HG02759 (cell line): ENCODE measurements around the gene MEF2B.
"Not testable (repeated sequence)": the region's sequence is repeated elsewhere in the genome, so short reads cannot be mapped to it uniquely, and the experiment has no call there.

Experiments
- ATAC-seq: cut with Tn5 transposase; IDR thresholded peaks from one replicate; pipeline ENCODE4 v1.9.1; 2021; ENCODE audit warnings: mild to moderate bottlenecking, moderate library complexity; ENCODE audit not compliant: unreplicated experiment

Gene MEF2B

DNA sequence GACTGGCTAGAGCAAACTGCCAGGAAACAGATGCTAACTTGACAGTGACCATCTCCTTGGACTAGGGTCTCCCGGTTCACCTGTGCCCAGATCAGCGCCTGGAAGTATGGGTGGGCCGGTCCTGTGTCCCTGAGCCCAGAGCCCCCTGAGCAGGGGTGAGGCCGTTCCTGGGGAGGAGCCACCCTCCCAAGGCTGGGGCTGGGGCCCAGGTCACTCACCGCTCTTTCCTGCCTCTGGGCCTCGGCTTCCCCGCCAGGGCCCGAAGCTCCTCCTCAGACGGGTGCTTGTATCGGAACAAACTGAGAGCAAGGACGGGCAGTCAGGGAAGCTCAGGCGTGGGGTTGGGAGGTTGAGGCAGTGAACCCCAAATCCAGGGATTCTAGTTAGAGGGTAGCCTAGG lies 37.2 kb downstream of the MEF2B start:
- no peak for ATAC-seq

DNA sequence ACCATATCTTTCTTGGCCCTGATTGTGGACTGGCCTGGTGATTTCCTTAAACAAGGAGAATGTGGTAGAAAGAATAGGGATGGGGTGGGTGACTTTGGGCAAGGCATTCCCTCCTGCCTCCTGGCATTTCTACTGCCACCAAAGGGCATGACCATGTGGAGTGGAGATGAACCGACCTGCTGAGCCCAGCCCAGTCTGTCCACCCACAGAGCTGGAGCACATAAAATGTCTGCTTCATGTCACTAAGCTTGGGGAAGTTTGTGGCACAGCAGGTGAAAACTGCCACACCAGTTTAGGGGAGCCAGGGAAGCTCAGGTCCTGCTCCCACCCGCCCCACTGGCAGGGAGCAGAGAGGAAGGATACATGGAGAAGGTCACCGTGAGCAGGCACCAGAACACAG lies 38.1 kb downstream of the MEF2B start:
- no peak for ATAC-seq

DNA sequence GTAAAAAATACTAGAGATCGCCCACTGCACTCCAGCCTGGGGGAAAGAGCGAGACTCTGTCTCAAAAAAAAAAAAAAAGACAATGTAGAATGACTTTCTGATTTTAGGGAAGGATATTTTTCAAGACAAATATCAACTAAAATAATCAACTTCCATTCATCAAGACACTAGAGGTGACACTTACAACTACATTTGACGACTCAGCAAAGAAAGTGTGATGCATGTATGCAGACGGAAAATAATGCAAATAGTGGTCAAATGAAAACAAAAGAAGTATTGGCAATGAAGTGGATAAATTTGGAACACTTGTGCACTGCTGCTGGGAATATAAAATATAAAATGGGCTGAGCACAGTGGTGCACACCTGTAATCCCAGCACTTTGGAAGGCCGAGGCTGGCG lies 44.0 kb downstream of the MEF2B start:
- no peak for ATAC-seq

DNA sequence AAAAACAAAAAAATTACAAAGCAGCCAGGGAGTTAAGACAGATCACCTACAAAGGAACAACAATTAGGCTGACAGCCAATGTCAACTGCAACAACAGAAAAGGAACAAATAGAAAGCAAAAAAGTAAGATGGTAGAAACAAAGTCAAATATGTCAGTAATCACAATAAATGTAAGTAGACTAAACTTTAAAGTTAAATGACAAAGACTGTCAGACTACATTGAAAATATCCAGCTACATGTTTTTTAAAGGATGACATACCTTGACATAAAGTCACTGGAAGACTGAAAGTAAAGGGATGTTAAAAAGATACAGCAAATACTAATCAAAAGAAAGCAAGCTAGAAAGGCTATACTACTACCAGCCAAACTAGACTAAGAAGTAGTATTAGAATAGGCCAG lies 46.7 kb downstream of the MEF2B start:
- ATAC-seq: no peak

DNA sequence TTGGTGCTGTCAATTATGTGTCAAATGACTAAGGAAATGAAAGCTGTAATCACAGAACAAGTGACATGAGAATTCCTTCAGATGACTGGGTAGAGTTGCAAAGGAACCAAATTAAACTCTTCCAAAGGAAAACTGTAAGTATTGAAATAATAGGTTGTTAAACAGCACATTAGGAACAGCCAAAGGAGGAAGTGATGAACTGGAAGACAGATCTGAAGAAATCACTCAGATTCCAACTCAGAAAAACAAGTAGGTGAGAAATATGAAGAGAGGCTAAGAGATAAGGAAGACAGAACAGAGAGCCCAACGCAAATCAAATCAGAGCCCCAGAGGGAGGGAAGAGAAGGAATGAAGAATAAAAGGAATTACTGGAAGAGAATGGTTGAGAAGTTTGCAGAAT lies 47.2 kb downstream of the MEF2B start:
- ATAC-seq: no peak

DNA sequence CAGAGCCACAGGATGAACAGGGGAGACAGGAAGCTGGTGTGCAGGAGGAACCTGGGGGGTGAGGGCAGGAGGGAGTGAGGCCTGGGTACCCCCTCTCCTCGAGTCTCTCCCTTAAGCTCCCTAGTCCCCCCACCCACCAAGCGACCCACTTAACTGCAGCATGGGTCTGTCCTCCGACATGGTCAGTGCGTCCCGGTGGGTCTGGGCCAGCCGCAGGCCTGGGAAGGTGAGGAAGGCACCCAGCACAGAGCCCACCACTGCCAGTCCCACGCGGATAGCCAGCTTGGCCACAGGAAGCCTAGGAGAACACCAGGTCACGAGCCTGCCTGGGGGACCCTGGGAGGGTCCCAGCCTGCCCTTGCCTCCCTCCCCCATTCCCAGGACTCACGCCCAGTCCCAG lies 48.7 kb downstream of the MEF2B start:
- no peak for ATAC-seq

DNA sequence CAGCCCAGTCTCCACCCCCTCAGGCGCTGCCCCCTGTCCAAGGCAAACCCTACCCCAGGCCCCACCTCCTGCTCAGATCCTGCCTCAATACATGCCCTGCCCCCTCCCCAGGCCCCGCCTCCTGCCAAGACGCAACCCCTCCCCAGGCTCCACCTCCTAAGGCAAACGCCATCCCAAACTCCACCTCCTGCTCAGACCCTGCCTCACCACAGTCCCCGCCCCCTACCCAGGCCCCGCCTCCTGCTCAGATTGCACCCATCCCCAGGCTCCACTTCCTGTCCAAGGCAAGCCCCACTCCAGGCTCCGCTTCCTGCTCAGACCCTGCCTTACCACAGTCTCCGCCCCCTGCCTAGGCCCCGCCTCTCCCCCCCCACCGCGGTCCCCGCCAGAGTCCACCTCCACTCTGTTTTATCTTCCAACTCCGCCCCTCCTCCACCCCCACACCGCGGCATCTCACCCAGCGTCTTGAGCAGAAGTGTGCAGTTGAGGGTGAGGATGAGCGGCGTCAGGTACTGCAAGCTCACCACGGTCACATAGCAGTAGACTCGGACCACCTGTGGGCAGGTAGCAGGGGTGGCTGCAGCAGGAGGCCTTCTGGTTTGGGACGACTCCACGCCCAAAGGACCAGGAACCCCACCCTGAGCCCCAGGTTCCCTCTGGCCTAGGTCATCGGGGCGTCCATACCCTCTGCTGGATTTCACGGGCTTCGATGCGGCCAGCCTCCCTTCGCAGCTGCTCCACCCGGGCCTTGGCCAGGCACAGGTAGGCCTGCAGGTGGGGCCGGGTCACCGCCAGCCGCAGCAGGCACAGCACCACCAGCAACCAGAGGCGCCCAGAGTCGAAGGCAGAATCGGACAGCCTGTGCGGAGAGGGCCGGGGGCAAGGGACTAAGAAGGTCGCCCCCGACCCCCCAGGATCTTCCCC lies 49.5 kb downstream of the MEF2B start:
- ATAC-seq: no peak

DNA sequence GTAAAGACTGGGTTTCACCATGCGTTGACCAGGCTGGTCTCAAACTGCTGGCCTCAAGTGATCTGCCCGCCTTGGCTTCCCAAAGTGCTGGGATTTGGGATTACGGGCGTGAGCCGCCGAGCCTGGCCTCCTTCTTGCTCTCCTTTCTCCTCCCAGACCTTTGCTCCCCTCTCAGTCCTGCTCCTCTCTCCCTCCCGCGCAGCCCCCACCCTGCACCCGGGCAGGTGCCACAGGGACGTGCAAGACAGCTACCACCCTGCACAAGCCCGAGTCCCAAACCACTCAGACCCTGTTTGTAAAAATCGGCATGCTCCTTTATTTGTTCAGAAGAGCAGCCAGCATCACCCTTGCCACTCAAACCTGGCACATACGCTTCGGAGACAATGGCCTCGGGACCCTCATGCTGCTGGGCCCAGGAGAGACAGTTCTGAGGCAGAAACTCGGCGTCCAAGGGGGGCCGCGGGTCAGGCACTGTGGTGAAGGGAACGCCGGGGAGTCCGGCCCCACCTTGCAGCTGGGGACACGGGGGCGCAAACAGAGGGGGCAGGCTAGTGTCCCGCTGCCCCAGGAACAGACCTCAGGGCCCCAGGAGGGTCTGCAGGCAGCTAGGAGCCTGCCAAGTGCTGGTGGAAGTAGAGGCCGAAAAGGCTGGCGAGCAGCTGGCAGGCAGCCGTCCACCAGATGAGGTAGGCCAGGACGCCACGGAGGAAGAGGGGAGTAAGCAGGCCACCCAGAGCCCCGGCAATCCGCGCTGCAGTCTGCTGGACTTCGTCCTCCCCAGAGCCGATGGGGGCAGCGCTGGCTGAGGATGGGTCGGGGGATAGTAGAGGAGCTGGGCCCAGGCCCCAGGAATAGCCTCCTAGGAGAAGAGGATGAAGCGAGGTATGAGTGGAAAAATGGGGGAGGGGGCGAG lies 50.5 kb downstream of the MEF2B start:
- ATAC-seq: no peak

DNA sequence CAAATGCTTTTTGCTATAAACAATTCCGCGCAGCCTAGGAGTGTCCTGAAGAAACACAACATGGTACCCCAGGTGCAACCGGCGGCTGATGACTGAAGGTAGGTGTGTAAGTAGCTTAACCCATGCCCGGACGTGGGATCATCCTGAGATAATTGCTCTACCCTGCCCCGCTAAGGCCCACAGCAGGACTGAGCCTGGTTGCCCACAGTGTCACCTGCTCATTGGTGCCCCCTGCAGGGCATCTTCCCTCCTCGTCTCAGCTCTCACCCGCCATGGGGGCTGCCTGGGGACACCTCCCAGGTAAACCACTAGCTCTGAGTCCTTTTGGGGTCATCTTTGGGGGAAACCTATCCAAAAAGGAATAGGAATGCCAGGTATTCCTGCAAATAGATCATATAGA lies 54.1 kb downstream of the MEF2B start:
- ATAC-seq: no peak

DNA sequence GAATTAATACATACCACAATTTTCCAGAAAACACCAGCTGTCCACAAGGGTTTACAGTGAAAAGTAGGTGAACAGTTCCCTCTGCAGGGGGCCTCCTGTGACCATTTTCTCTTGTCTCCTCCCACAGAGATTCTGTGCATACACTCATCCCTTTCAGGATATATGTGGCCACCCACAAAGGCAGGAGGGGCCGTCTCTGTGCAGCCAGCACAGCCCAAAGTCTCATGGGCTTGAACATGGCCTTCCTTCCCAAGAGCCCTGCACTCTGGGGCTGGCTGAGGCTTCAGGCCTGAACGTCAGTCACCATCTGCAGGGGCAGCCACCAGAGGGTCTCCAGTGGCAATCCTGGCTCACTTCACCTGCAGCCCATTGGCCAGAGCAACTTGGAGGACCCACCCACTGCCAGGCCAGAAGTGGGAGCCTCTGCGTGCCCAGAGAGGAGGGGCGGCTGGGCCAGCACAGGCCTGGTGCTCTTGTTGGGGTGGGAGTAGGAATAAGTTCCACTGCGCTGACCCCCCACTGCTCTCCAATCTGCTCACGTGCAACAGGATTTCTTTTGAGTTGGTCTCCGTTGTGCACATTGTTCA lies 56.9 kb downstream of the MEF2B start:
- no peak for ATAC-seq

DNA sequence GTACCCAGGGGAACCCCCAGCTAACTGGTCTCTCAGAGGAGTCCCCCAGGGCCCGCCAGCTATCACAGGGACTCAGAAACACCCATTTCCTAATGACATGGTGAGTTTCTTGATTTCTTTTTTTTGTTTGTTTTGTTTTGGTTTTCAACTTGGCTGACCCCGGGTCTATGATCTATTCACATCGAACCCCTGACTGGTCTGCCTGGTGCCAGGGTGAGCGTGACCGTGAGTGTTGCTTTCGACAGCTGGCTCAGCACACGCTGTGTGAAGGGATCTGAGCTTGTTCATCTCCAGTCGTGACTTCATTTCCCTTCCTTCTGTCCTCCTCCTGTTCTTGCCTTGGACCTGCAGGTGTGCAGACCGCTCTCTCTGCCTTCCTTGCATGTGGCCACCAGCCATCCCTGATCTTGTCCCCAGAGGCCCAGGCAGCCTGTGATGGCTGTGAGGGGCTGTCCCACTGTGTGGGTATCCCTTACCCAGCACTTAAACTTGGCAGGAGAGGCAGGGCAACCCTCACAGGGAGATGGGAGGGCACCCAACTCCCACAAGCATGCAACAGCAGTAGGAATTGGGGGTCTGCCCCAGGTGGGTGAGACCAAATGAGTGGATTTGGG lies 58.0 kb downstream of the MEF2B start:
- ATAC-seq: no peak

DNA sequence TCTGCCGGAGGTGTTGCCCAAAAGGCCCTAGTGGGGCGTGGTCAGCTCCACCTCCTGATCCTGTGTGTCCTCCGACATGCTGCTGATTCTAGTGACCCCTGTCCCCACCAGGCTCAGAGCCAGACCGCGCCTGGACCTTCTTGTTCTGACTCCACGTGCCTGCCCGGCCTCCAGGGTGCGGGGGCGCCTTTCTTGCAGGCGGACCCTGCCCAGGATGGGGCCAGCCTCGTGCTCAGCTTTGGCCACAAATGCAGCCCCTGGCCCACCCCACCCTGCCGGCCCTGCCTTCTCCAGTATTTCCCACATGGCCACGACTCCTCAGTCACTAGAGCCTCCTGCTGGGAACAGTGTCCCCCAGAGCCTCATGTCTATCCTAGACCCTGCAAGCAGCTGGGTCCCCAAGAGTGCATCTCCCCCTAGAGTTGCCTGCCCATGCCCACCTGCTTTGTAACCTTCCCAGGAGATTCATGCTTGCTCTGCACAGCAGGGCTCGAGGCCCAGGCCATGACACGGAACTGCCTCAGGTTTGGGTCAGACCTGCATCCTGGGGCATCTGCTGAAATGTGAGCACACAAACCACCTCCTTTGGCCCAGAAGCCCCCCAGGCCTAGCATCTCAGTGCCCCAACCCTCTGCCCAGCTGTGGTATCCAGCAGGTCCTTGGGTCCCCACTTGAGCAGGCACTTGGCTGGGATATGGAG lies 58.8 kb downstream of the MEF2B start:
- ATAC-seq: no peak

DNA sequence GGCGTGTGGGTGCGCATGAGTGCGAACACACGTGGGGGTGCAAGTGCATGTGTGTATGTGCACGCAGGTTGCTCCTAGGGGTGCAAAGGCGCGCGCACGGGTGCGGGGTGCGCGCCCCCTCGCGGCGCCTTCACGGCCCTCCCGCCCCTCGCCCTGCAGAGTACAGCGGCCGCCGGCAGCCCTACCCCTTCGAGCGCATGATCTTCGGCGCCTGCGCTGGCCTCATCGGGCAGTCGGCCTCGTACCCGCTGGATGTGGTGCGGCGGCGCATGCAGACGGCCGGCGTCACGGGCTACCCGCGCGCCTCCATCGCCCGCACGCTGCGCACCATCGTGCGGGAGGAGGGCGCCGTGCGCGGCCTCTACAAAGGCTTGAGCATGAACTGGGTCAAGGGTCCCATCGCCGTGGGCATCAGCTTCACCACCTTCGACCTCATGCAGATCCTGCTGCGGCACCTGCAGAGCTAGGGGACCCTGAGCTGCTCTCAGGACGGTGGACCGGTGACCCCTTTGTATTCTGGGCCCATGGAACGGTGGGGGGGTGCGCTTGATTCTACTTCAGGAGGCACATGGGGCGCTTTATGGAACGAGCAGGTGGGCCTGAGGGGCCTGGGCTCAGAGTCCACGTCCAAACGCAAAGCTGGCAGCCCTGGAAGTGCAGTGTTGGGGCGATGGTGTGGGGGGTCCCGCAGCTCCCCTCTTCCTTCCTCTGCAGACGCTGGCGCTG lies 59.5 kb downstream of the MEF2B start:
- ATAC-seq: no peak

DNA sequence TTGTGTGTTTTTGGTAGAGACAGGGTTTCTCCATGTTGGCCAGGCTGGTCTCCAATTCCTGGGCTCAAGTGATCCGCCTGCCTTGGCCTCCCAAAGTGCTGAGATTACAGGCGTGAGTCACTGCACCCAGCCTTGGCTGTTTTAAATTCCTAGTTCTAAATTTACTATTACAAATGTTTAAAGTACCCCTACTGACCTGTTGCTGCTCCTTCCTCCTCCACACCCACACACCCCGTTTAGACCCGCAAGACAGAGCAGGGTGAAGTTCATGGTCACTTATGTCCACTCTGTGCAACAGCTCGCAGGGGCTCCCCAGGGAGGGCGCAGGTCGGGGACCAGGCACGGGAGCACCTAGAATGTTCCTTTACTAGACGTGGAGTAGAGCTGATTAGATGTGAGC lies 60.5 kb downstream of the MEF2B start:
- no peak for ATAC-seq

DNA sequence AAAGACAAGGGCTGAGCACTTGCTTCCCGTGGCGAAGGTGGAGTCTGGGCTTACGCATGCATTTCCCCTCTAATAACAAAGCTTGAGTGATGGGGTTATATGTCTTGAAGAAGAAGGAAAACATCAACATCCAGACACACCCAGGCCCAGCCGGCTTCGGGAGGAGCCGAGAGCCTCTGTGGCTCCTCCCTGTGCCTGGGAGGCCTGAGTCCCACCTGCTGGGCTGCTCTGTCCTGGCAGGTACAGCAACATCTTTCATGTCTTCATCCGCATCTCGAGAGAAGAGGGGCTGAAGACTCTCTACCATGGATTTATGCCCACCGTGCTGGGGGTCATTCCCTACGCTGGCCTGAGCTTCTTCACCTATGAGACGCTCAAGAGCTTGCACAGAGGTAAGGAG lies 62.4 kb downstream of the MEF2B start:
- no peak for ATAC-seq

DNA sequence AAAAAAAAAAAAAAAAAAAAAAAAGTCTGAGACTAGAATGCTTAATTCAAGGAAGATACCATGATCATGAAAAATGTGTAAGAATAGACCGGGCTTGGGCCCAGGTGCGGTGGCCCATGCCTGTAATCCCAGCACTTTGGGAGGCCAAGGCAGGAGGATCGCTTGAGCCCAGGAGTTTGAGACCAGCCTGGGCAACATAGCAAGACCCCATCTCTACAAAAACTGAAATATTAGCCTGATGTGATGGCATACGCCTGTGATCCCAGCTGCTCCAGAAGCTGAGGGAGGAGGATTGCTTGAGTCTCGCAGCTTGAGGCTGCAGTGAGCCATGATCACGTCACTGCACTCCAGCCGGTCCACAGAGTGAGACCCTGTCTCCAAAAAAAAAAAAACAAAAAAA lies 63.1 kb downstream of the MEF2B start:
- ATAC-seq: not testable (repeated sequence)

DNA sequence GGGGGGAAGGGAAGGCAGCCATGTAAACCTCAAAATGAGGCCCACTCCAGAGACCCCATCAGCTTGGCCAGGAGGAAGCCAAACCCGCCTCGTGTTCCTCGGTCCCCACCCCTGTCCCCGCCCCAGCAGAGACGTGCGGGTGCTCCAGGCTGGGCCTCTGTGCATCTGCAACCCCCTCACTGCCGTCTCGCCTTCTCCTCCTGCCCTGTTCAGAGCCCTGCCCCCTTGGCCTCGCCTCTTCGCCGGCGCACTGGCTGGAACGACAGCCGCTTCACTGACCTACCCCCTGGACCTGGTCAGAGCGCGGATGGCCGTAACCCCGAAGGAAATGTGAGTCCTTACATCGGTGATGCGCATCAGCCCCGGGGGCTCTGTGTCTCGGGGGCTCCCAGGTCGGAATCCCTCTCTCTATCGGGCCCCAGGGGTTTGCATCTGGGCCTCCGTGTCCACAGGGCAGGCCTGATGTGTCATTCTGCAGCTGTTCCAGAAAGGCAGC lies 64.0 kb downstream of the MEF2B start:
- ATAC-seq: no peak

DNA sequence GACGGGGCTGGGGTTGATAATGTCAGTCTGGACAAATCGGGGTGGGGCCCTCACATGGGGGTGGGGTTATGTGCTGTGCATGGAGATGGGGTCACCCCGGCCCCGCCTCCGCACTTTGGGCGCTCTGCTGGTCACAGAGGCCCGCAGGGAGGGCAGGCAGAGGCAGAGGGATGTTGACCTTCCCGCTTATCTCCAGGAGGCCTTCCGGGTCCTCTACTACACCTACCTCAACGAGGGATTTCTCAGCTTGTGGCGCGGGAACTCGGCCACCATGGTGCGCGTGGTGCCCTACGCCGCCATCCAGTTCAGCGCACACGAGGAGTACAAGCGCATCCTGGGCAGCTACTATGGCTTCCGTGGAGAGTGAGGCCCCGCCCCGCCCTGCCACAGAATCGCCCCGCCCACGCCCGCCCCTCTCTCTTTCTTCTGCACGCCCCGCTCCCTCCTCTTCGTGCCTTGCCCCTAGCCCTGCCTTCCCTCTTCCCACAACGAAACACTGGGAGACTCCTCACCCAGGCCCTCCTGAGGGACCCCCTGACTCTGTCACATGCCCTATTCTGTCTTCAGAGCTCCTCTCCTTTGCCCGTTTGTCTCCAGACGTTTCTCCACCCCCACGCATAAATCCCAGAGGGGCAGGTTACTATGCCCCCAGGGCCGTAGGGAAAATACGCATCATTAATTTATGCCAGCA lies 64.6 kb downstream of the MEF2B start:
- ATAC-seq: no peak

DNA sequence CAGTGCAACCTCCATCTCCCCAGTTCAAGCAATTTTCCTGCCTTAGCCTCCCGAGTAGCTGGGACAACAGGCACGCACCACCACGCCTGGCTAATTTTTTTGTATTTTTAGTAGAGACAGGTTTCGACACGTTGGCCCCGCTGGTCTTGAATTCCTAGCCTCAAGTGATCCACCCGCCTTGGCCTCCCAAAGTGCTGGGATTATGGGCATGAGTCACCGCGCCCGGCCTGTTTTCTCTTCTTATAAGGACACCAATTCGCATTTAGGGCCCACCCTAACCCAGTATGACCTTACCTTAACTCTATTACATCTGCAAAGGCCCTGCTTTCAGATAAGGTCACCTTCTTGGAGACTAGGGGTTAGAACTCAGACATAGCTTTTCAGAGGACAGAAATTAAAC lies 66.9 kb downstream of the MEF2B start:
- ATAC-seq: no peak
